NB4 (cell line): ENCODE data around the gene EPB41L4A.
A peak's percentile ranks its signal among the peaks of the same experiment; 100 is the strongest.

ENCODE experiments used
- DNase-seq: peaks from one replicate; pipeline ENCODE4 v3.0.0; 2010; ENCODE audit warnings: low read depth
- H3K4me3 ChIP-seq: one replicate; pipeline ENCODE4 v1.5.1; 2011; ENCODE audit warnings: mild to moderate bottlenecking, low read depth, low read length, moderate library complexity
- MYC ChIP-seq: IDR thresholded peaks from 2 replicates; pipeline ENCODE4 v1.6.1; 2011; ENCODE audit warnings: low read depth, low read length
- POLR2A ChIP-seq: IDR thresholded peaks from 2 replicates; pipeline ENCODE4 v1.6.1; 2011; ENCODE audit warnings: mild to moderate bottlenecking; ENCODE audit not compliant: insufficient read length; ENCODE audit errors: extremely low read depth
- TF ChIP-seq, protein P1 (sequence below): IDR thresholded peaks from 2 replicates; pipeline ENCODE4 v1.6.1; 2011; ENCODE audit warnings: low read depth, low read length
- TF ChIP-seq, protein P2 (sequence below): IDR thresholded peaks from one replicate; pipeline ENCODE4 v1.5.1; 2012; ENCODE audit warnings: low read depth, low read length

The EPB41L4A gene

DNA sequence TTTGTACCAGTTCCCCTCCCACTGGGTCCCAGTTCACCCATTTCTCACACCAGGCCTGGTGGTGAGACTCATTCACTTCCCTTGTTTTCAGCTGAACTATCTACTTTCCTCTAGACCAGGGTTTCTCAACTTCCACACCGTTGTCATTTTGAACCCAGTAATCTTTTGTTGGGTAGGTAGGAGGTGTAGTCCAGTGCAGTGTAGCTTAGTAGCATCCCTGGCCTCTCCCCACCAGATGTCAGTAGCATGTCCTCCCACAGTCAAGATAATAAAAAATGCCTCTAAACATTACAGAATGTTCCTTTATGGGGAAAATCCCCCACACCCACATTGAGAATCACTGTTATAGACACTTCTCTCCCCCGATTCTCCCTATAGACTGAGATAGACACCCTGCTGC lies 299.1 kb downstream of the EPB41L4A start:
- no peak overlapping the region for H3K4me3 ChIP-seq
- TF ChIP-seq, protein P1, sequence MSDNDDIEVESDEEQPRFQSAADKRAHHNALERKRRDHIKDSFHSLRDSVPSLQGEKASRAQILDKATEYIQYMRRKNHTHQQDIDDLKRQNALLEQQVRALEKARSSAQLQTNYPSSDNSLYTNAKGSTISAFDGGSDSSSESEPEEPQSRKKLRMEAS = no peak
- TF ChIP-seq MYC (no peak), POLR2A (no peak)
- TF ChIP-seq, protein P2, sequence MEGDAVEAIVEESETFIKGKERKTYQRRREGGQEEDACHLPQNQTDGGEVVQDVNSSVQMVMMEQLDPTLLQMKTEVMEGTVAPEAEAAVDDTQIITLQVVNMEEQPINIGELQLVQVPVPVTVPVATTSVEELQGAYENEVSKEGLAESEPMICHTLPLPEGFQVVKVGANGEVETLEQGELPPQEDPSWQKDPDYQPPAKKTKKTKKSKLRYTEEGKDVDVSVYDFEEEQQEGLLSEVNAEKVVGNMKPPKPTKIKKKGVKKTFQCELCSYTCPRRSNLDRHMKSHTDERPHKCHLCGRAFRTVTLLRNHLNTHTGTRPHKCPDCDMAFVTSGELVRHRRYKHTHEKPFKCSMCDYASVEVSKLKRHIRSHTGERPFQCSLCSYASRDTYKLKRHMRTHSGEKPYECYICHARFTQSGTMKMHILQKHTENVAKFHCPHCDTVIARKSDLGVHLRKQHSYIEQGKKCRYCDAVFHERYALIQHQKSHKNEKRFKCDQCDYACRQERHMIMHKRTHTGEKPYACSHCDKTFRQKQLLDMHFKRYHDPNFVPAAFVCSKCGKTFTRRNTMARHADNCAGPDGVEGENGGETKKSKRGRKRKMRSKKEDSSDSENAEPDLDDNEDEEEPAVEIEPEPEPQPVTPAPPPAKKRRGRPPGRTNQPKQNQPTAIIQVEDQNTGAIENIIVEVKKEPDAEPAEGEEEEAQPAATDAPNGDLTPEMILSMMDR = no peak
- DNase-seq = peak; percentile 9

DNA sequence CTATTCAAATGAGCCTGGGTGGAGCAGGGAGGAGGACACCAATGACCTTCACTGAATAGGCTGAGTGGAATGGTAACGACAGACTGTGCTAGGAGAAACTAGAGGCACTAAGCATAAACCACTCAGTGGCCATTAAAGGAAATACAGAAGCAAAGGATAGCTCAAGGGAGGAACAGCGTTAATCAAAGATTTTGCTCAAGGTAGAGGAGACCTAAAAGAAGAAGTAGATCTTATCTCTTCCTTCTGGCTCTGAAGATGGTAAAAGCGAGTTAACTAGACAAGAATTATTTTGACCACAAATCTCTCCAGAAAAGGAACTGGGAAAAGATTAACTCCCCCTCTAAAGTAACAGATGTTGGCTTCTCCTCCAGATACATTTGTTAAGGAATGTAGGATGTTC lies 299.6 kb downstream of the EPB41L4A start:
- peak; percentile 39 for DNase-seq
- H3K4me3 ChIP-seq = no peak overlapping the region
- TF ChIP-seq POLR2A (no peak), MYC (no peak)
- TF ChIP-seq, protein P2 = no peak
- TF ChIP-seq, protein P1 = no peak

DNA sequence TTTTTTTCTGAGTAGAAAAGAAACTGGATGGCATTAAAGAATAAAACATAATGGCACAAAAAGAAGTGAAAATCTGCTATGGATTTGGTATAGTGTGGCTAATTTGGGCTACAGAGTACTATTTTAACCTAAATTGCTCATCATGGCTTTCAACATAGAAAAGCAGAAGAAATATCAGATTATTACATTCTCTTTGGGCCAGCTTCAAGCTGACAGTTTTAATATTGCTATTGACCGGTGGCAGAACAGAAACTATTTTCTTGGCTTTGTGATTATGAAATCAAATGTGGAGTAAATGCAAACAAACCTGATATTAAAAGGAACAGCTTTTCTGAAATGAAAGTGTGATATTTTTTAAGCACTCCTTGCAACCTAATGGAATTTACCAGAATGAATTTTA lies 301.5 kb downstream of the EPB41L4A start:
- no peak for DNase-seq
- TF ChIP-seq POLR2A = no peak
- TF ChIP-seq, protein P1 = no peak
- TF ChIP-seq, protein P2 = no peak
- no peak for TF ChIP-seq MYC
- H3K4me3 ChIP-seq = no peak overlapping the region

DNA sequence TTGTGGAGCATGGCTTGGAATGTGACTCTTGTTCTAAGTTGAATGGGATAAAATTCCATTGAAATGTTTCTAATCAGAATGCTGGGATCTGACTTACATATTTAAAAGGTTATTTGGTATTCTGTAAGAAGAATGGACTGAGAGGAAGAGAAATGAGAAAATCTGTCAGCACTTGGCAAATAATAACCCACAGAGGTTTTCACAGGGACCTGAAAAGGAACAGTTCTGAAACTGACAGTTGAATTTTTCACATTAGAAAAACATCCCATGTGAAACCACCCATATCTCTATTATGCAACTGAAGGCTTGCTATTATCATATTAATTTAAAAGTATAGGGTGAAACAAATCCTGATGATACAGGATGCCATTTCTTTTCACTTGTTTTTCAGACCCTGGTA lies 302.7 kb downstream of the EPB41L4A start:
- no peak overlapping the region for H3K4me3 ChIP-seq
- DNase-seq = no peak
- TF ChIP-seq, protein P1 = no peak
- TF ChIP-seq, protein P2 = no peak
- no peak for TF ChIP-seq MYC
- TF ChIP-seq POLR2A = no peak

DNA sequence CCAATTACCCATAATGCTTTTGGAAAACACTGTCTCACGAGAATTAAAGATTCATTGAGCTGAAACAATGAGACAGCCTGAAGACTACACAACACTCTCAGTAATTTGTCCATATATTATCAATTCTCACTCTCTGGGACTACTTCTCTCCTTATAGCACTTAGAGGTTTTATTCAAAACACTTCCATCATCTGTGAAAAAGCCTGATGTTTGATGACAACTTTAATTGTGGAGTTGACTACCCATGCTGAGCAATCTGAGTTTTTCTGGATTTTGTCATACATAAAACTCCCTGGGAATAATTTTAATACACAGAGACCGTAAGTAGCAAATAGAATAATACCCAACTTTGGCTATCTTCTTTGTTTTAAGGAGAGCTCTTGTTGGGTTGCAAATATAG lies 305.5 kb downstream of the EPB41L4A start:
- no peak for DNase-seq
- no peak overlapping the region for H3K4me3 ChIP-seq
- TF ChIP-seq MYC = no peak
- TF ChIP-seq, protein P1 = no peak
- TF ChIP-seq POLR2A = no peak
- TF ChIP-seq, protein P2 = no peak
